Esophagus squamous epithelium (tissue), 4 donors: ENCODE data around the gene ZMPSTE24.

ENCODE experiments used
- POLR2A ChIP-seq, 4 donors: fragments of 450-650 bp; IDR thresholded peaks; one replicate each; pipeline ENCODE4 v1.6.1; 2017; ENCODE audit warnings: antibody characterized with exemption in 4 of 4, mild to moderate bottlenecking in 4 of 4, moderate library complexity in 3 of 4
- TF ChIP-seq, protein P1 (sequence below), 6 experiments: fragments of 450-650 bp in 4 of 6; fragments of 200-600 bp in 2 of 6; sonication (generic) in 2 of 6; IDR thresholded peaks; one replicate each; pipeline ENCODE4 v1.5.1; 2016 to 2019; ENCODE audit warnings: antibody characterized with exemption in 6 of 6, mild to moderate bottlenecking in 4 of 6, moderate library complexity in 4 of 6

DNA sequence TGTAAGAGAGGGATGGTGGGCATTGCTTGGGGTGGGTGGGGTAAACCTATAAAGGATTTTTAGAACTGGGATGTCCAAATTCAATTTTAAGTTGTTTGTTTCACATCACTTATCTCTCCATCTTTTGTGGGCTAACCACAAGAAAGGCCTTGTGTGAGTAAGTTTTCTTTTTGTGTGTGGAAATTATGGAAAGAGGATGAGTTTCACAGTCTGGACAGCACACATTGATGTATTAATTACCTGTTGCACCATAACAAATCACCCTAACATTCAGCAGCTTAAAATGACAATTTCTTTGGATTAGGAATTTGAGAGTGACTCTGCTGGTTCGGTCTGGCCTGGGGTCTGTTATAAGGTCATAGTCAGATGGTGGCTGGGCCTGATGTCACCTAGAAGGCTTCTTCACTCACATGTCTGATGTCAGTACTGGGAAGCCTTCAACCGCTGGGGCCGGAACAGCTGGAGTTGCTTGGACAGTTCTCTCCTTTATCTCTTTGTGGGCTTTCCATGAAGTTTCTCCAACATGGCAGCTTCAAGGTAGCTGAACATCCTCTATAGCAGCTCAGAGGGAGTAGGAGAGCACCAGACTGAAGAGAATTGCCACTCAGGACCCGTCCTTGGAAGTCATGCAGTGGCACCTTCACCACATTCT, 61.1 kb downstream of the ZMPSTE24 start:
- TF ChIP-seq, protein P1, sequence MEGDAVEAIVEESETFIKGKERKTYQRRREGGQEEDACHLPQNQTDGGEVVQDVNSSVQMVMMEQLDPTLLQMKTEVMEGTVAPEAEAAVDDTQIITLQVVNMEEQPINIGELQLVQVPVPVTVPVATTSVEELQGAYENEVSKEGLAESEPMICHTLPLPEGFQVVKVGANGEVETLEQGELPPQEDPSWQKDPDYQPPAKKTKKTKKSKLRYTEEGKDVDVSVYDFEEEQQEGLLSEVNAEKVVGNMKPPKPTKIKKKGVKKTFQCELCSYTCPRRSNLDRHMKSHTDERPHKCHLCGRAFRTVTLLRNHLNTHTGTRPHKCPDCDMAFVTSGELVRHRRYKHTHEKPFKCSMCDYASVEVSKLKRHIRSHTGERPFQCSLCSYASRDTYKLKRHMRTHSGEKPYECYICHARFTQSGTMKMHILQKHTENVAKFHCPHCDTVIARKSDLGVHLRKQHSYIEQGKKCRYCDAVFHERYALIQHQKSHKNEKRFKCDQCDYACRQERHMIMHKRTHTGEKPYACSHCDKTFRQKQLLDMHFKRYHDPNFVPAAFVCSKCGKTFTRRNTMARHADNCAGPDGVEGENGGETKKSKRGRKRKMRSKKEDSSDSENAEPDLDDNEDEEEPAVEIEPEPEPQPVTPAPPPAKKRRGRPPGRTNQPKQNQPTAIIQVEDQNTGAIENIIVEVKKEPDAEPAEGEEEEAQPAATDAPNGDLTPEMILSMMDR (IDR thresholded peaks at IDR 0.05): no peak
- no peak for TF ChIP-seq POLR2A (IDR thresholded peaks at IDR 0.05)
